Fibroblast of lung (primary cell): Measurements from ENCODE around the gene SUPT4H1. TPM values are rescaled to one million over a fixed set of nuclear protein-coding genes. Genes with fewer than 3 reads are reported as not detected.

ENCODE experiments used
- DNase-seq, 2 donors: peaks; one replicate each; pipeline versions ENCODE4 v3.0.0 to v3.0.0-alpha.2; 2010; ENCODE audit warnings: low read depth in 2 of 2
- H2AFZ ChIP-seq: 2 replicates; pipeline ENCODE4 v1.5.1; 2012; ENCODE audit warnings: low read length, control low read depth, inconsistent platforms
- H3K27ac ChIP-seq: 2 replicates; pipeline ENCODE4 v1.5.1; 2011; ENCODE audit warnings: low read length, control low read depth; ENCODE audit not compliant: insufficient read depth
- H3K27me3 ChIP-seq: 2 replicates; pipeline ENCODE4 v1.5.1; 2011; ENCODE audit warnings: mild to moderate bottlenecking, low read length; ENCODE audit not compliant: control insufficient read depth, insufficient read depth
- H3K36me3 ChIP-seq: 2 replicates; pipeline ENCODE4 v1.5.1; 2011; ENCODE audit warnings: low read length; ENCODE audit not compliant: control insufficient read depth, insufficient read depth
- H3K4me1 ChIP-seq: 2 replicates; pipeline ENCODE4 v1.5.1; 2011; ENCODE audit warnings: low read length; ENCODE audit not compliant: control insufficient read depth, insufficient read depth; ENCODE audit errors: extremely low read depth
- H3K4me2 ChIP-seq: 2 replicates; pipeline ENCODE4 v1.5.1; 2011; ENCODE audit warnings: low read length, control low read depth; ENCODE audit not compliant: insufficient read depth; ENCODE audit errors: extremely low read depth
- H3K4me3 ChIP-seq, 4 experiments: fragments of 200-600 bp in 1 of 4; sonication (generic) in 1 of 4; replicated peaks in 1 of 4; 2 replicates each; pipeline ENCODE4 v1.5.1; 2011 to 2016; ENCODE audit warnings: low read length in 4 of 4, low read depth in 3 of 4, mild to moderate bottlenecking in 3 of 4, control low read depth in 2 of 4, inconsistent platforms in 1 of 4, mixed read lengths in 1 of 4; ENCODE audit not compliant: insufficient read depth in 1 of 4; ENCODE audit errors: control extremely low read depth in 1 of 4
- H3K79me2 ChIP-seq: 2 replicates; pipeline ENCODE4 v1.5.1; 2012; ENCODE audit warnings: mild to moderate bottlenecking, low read length, inconsistent platforms; ENCODE audit not compliant: control insufficient read depth, insufficient read depth
- H3K9ac ChIP-seq: 2 replicates; pipeline ENCODE4 v1.5.1; 2011; ENCODE audit warnings: mild to moderate bottlenecking, low read length, control low read depth; ENCODE audit not compliant: insufficient read depth
- H3K9me3 ChIP-seq: 2 replicates; pipeline ENCODE4 v1.5.1; 2012; ENCODE audit warnings: low read depth, low read length; ENCODE audit not compliant: control insufficient read depth, insufficient read depth
- H4K20me1 ChIP-seq: 2 replicates; pipeline ENCODE4 v1.5.1; 2011; ENCODE audit warnings: low read length; ENCODE audit not compliant: control insufficient read depth, insufficient read depth; ENCODE audit errors: extremely low read depth
- CTCF ChIP-seq, 2 donors: IDR thresholded peaks in 1 of 2; conservative IDR thresholded peaks in 1 of 2; 1 replicate in 1 of 2; 2 replicates in 1 of 2; pipeline ENCODE4 v1.5.1; 2011 to 2012; ENCODE audit warnings: low read length in 2 of 2, control low read depth in 1 of 2, inconsistent platforms in 1 of 2, low read depth in 1 of 2, mild to moderate bottlenecking in 1 of 2
- EZH2 ChIP-seq: IDR thresholded peaks from 2 replicates; pipeline ENCODE4 v1.5.1; 2012; ENCODE audit warnings: low read length, control low read depth, mild to moderate bottlenecking; ENCODE audit errors: missing control alignments
- polyA plus RNA-seq, 2 donors: library from polyadenylated mRNA; depleted of rRNA in 1 of 2; stranded (reverse) in 1 of 2; unstranded in 1 of 2; fragments of >200 nt; gene quantifications; 2 replicates each; pipeline ENCODE4 v1.2.1, GENCODE V29; 2011 to 2012; ENCODE audit warnings: missing spikeins in 1 of 2
- total RNA-seq: library from RNA; depleted of rRNA; stranded (reverse); fragments of >200 nt; gene quantifications from 2 replicates; pipeline ENCODE4 v1.2.1, GENCODE V29; 2014

SUPT4H1 gene
- total and polyA plus RNA-seq, 2 donors (not counting 1 experiment from before 2014, with no cell fraction given), result 41.9 to 207 TPM

GRCh38 chr17:58320570-58321323, 31.3 kb downstream of the SUPT4H1 start:
- H4K20me1 ChIP-seq, result no peaks in the 10 kb centered on the region
- peaks cover 11% of the 10 kb centered on the region for H3K27me3 ChIP-seq
- H3K4me1 ChIP-seq, result no peaks in the 10 kb centered on the region
- H3K4me2 ChIP-seq, result no peak overlapping the region
- no peaks in the 10 kb centered on the region for H3K79me2 ChIP-seq
- no peak overlapping the region for H3K9ac ChIP-seq
- H3K27ac ChIP-seq, result no peak overlapping the region
- no peaks in the 10 kb centered on the region for H3K9me3 ChIP-seq
- no peak overlapping the region for H3K4me3 ChIP-seq
- DNase-seq, result no peak
- no peaks in the 10 kb centered on the region for H3K36me3 ChIP-seq
- no peak overlapping the region for H2AFZ ChIP-seq
- no peak for TF ChIP-seq EZH2
- no peak for TF ChIP-seq CTCF (conservative IDR thresholded peaks at IDR 0.05 in 1 of 2, IDR thresholded peaks at IDR 0.05 in 1 of 2; ENCODE audit: low read depth in 1 of 2, low read length in 2 of 2)

GRCh38 chr17:58320163-58320558, 31.8 kb downstream of the SUPT4H1 start:
- TF ChIP-seq EZH2 (no peak), CTCF (conservative IDR thresholded peaks at IDR 0.05 in 1 of 2, IDR thresholded peaks at IDR 0.05 in 1 of 2; ENCODE audit: low read depth in 1 of 2, low read length in 2 of 2) (no peak)
- Histone ChIP-seq H3K27ac (no peak overlapping the region), H3K36me3 (no peaks in the 10 kb centered on the region), H3K9me3 (no peaks in the 10 kb centered on the region), H3K27me3 (peaks cover 8% of the 10 kb centered on the region), H3K9ac (no peak overlapping the region), H2AFZ (no peak overlapping the region), H3K4me1 (no peaks in the 10 kb centered on the region), H3K79me2 (no peaks in the 10 kb centered on the region), H3K4me2 (no peak overlapping the region), H4K20me1 (no peaks in the 10 kb centered on the region), H3K4me3 (no peak overlapping the region)
- no peak for DNase-seq

- Histone ChIP-seq H3K27ac (no peak overlapping the region), H3K36me3 (no peaks in the 10 kb centered on the region), H3K79me2 (no peaks in the 10 kb centered on the region), H3K4me2 (no peak overlapping the region), H3K9ac (no peak overlapping the region), H3K9me3 (no peaks in the 10 kb centered on the region), H4K20me1 (no peaks in the 10 kb centered on the region), H3K27me3 (peaks cover 4% of the 10 kb centered on the region), H2AFZ (no peak overlapping the region), H3K4me1 (no peaks in the 10 kb centered on the region), H3K4me3 (no peak overlapping the region)
- no peak for TF ChIP-seq EZH2
- DNase-seq, result no peak
Observed at GRCh38 chr17:58319173-58320162, 32.5 kb downstream of the SUPT4H1 start.
